HEK293 (cell line): ENCODE measurements around the gene CREBBP.

Source experiments
- CTCF ChIA-PET: fragments of 350-600 bp; formaldehyde crosslinking; extraction: SDS; loops from one replicate; lab custom pipeline; 2021; ENCODE audit warnings: antibody characterized with exemption; lab: Yijun Ruan, JAX
- POLR2A ChIA-PET: fragments of 300-600 bp; formaldehyde crosslinking; extraction: SDS; loops from one replicate; lab custom pipeline; 2020; ENCODE audit warnings: antibody characterized with exemption, inconsistent platforms; lab: Yijun Ruan, JAX
- H3K27ac ChIP-seq: fragments of 200-500 bp; sonication (Bioruptor generic); 2 replicates; pipeline ENCODE4 v1.5.1; 2014; ENCODE audit warnings: low read depth, low read length, control low read depth, inconsistent platforms; ENCODE audit errors: extremely low read depth
- H3K36me3 ChIP-seq, 2 experiments: fragments of 200-500 bp in 1 of 2; sonication (Bioruptor generic) in 1 of 2; 1 replicate in 1 of 2; 2 replicates in 1 of 2; pipeline ENCODE4 v1.5.1; 2014 to 2017; ENCODE audit warnings: inconsistent platforms in 2 of 2, low read length in 2 of 2; ENCODE audit not compliant: control insufficient read depth in 2 of 2, insufficient read depth in 1 of 2
- H3K4me1 ChIP-seq: fragments of 200-500 bp; sonication (Bioruptor generic); 2 replicates; pipeline ENCODE4 v1.5.1; 2014; ENCODE audit warnings: mild to moderate bottlenecking, low read length, inconsistent platforms; ENCODE audit not compliant: control insufficient read depth, insufficient read depth
- H3K4me3 ChIP-seq: 2 replicates; pipeline ENCODE4 v1.5.1; 2011; ENCODE audit warnings: low read depth, mild to moderate bottlenecking, control low read depth, low read length, moderate library complexity
- H3K9me3 ChIP-seq: fragments of 200-500 bp; sonication (Bioruptor generic); 2 replicates; pipeline ENCODE4 v1.5.1; 2014; ENCODE audit warnings: low read depth, low read length, inconsistent platforms; ENCODE audit not compliant: control insufficient read depth, insufficient read depth
- GLI2 ChIP-seq: fragments of 450-650 bp; formaldehyde crosslinking; IDR thresholded peaks from 2 replicates; pipeline ENCODE4; 2017; ENCODE audit warnings: missing biosample characterization, missing genetic modification characterization, low read depth, borderline replicate concordance
- GLI4 ChIP-seq: fragments of 450-650 bp; formaldehyde crosslinking; IDR thresholded peaks from 2 replicates; pipeline ENCODE4 v1.5.1; 2016; ENCODE audit warnings: missing biosample characterization, missing genetic modification characterization
- HOXA7 ChIP-seq: sonication (generic); formaldehyde crosslinking; IDR thresholded peaks from 2 replicates; pipeline ENCODE4 v1.8.1; 2022; ENCODE audit warnings: missing genetic modification reagents, borderline replicate concordance
- MZF1 ChIP-seq: fragments of 450-650 bp; formaldehyde crosslinking; IDR thresholded peaks from 2 replicates; pipeline ENCODE4 v1.5.1; 2017; ENCODE audit warnings: missing biosample characterization, missing genetic modification characterization, borderline replicate concordance
- PRDM1 ChIP-seq: fragments of 450-650 bp; formaldehyde crosslinking; IDR thresholded peaks from 2 replicates; pipeline ENCODE4; 2016; ENCODE audit warnings: missing biosample characterization, missing genetic modification characterization
- SETDB1 ChIP-seq: IDR thresholded peaks from one replicate; pipeline ENCODE4 v1.6.1; 2017; ENCODE audit warnings: mild to moderate bottlenecking, low read length, moderate library complexity, mixed read lengths; ENCODE audit not compliant: insufficient read length
- SP3 ChIP-seq: fragments of 450-650 bp; formaldehyde crosslinking; IDR thresholded peaks from 2 replicates; pipeline ENCODE4 v1.5.1; 2016; ENCODE audit warnings: missing biosample characterization, missing genetic modification characterization
- ZFP41 ChIP-seq: fragments of 450-650 bp; formaldehyde crosslinking; IDR thresholded peaks from 2 replicates; pipeline ENCODE4 v1.5.1; 2016; ENCODE audit warnings: missing biosample characterization, missing genetic modification characterization, borderline replicate concordance
- ZNF175 ChIP-seq: fragments of 450-650 bp; formaldehyde crosslinking; IDR thresholded peaks from 2 replicates; pipeline ENCODE4 v1.5.1; 2016; ENCODE audit warnings: missing biosample characterization, missing genetic modification characterization
- ZNF335 ChIP-seq: fragments of 450-650 bp; formaldehyde crosslinking; conservative IDR thresholded peaks from 2 replicates; pipeline ENCODE4 v1.5.1; 2016; ENCODE audit warnings: missing biosample characterization, missing genetic modification characterization
- ZNF501 ChIP-seq: fragments of 450-650 bp; formaldehyde crosslinking; IDR thresholded peaks from 2 replicates; pipeline ENCODE4 v1.5.1; 2016; ENCODE audit warnings: missing biosample characterization, missing genetic modification characterization
- ZNF529 ChIP-seq: fragments of 450-650 bp; formaldehyde crosslinking; IDR thresholded peaks from 2 replicates; pipeline ENCODE4 v1.5.1; 2017; ENCODE audit warnings: missing genetic modification characterization, missing biosample characterization; ENCODE audit not compliant: insufficient replicate concordance
- ZNF548 ChIP-seq: fragments of 450-650 bp; formaldehyde crosslinking; IDR thresholded peaks from 2 replicates; pipeline ENCODE4 v1.5.1; 2016; ENCODE audit warnings: missing biosample characterization, missing genetic modification characterization
- ZNF560 ChIP-seq: fragments of 450-650 bp; formaldehyde crosslinking; IDR thresholded peaks from 2 replicates; pipeline ENCODE4 v1.5.1; 2017; ENCODE audit warnings: missing biosample characterization, missing genetic modification characterization, borderline replicate concordance
- ZNF777 ChIP-seq: fragments of 450-650 bp; formaldehyde crosslinking; IDR thresholded peaks from 2 replicates; pipeline ENCODE4 v1.5.1; 2017; ENCODE audit warnings: missing biosample characterization, missing genetic modification characterization, borderline replicate concordance
- TF ChIP-seq, protein P1 (sequence below): fragments of 450-650 bp; IDR thresholded peaks from 2 replicates; pipeline ENCODE4 v1.5.1; 2018; ENCODE audit warnings: missing biosample characterization, mild to moderate bottlenecking, missing genetic modification characterization
- TF ChIP-seq, protein P2 (sequence below): fragments of 450-650 bp; IDR thresholded peaks from 2 replicates; pipeline ENCODE4 v1.5.1; 2018; ENCODE audit warnings: missing biosample characterization, missing genetic modification characterization
- TF ChIP-seq, protein P3 (sequence below): fragments of 450-650 bp; formaldehyde crosslinking; IDR thresholded peaks from 2 replicates; pipeline ENCODE4 v1.5.1; 2016; ENCODE audit warnings: missing biosample characterization, missing genetic modification characterization
- TF ChIP-seq, protein P4 (sequence below): fragments of 450-650 bp; formaldehyde crosslinking; IDR thresholded peaks from 2 replicates; pipeline ENCODE4 v1.5.1; 2016; ENCODE audit warnings: missing biosample characterization, missing genetic modification characterization
- TF ChIP-seq, protein P5 (sequence below): fragments of 450-650 bp; formaldehyde crosslinking; IDR thresholded peaks from 2 replicates; pipeline ENCODE4 v1.5.1; 2016; ENCODE audit warnings: missing biosample characterization, missing genetic modification characterization

CREBBP gene

DNA sequence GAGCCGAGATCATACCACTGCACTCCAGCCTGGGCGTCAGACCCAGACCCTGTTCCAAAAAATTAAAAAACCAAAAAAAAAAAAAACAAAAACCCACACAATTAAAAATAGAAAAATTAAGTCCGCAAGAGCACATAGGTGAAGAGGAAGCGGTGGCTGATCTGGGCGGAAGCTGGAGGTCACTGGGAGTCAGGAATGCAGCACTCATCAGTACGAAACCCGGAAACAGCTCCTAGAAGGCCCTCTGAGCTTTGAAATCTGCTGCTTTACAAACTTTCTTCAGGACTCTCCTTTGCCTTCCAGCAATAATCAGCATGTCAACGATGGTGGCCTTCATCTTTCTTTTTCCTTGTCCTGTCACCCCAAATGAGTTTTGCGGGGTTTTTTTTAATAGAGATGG lies 192.7 kb downstream of the CREBBP start:
- ChIA-PET CTCF (interaction anchor here (0.6 to 1.8 kb wide), 3 partner anchors 519 to 715 kb away, joined by 3 to 6 read pairs (median 4); no protein-coding TSS in a partner anchor), POLR2A (interaction anchor here (0.6 kb wide), 1 partner anchor 405 kb away, joined by 5 read pairs; no protein-coding TSS in a partner anchor)
- Histone ChIP-seq H3K36me3 (peaks cover 39 to 68% of the 10 kb centered on the region in 2 experiments; a peak in 2 of 3 replicates), H3K4me1 (no peaks in the 10 kb centered on the region), H3K27ac (no peak overlapping the region), H3K9me3 (no peaks in the 10 kb centered on the region), H3K4me3 (no peak overlapping the region)
- TF ChIP-seq ZNF777 (tag by site-specific recombination) (no peak), ZNF175 (no peak), GLI4 (tag by site-specific recombination) (no peak), PRDM1 (tag by site-specific recombination) (no peak), MZF1 (tag by site-specific recombination) (no peak), ZNF529 (no peak), SETDB1 (no peak), ZFP41 (tag by site-specific recombination) (no peak), SP3 (tag by site-specific recombination) (no peak), GLI2 (tag by site-specific recombination) (no peak), HOXA7 (CRISPR knock-in tag) (no peak), ZNF548 (tag by site-specific recombination) (no peak), ZNF560 (tag by site-specific recombination) (no peak), ZNF335 (no peak), ZNF501 (tag by site-specific recombination) (no peak)
- TF ChIP-seq, protein P1, sequence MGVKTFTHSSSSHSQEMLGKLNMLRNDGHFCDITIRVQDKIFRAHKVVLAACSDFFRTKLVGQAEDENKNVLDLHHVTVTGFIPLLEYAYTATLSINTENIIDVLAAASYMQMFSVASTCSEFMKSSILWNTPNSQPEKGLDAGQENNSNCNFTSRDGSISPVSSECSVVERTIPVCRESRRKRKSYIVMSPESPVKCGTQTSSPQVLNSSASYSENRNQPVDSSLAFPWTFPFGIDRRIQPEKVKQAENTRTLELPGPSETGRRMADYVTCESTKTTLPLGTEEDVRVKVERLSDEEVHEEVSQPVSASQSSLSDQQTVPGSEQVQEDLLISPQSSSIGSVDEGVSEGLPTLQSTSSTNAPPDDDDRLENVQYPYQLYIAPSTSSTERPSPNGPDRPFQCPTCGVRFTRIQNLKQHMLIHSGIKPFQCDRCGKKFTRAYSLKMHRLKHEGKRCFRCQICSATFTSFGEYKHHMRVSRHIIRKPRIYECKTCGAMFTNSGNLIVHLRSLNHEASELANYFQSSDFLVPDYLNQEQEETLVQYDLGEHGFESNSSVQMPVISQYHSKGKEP = no peak
- TF ChIP-seq, protein P2, sequence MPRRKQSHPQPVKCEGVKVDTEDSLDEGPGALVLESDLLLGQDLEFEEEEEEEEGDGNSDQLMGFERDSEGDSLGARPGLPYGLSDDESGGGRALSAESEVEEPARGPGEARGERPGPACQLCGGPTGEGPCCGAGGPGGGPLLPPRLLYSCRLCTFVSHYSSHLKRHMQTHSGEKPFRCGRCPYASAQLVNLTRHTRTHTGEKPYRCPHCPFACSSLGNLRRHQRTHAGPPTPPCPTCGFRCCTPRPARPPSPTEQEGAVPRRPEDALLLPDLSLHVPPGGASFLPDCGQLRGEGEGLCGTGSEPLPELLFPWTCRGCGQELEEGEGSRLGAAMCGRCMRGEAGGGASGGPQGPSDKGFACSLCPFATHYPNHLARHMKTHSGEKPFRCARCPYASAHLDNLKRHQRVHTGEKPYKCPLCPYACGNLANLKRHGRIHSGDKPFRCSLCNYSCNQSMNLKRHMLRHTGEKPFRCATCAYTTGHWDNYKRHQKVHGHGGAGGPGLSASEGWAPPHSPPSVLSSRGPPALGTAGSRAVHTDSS = no peak
- TF ChIP-seq, protein P3, sequence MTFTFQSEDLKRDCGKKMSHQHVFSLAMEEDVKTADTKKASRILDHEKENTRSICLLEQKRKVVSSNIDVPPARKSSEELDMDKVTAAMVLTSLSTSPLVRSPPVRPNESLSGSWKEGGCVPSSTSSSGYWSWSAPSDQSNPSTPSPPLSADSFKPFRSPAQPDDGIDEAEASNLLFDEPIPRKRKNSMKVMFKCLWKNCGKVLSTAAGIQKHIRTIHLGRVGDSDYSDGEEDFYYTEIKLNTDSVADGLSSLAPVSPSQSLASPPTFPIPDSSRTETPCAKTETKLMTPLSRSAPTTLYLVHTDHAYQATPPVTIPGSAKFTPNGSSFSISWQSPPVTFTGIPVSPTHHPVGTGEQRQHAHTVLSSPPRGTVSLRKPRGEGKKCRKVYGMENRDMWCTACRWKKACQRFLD (tag by site-specific recombination) = no peak
- TF ChIP-seq, protein P4, sequence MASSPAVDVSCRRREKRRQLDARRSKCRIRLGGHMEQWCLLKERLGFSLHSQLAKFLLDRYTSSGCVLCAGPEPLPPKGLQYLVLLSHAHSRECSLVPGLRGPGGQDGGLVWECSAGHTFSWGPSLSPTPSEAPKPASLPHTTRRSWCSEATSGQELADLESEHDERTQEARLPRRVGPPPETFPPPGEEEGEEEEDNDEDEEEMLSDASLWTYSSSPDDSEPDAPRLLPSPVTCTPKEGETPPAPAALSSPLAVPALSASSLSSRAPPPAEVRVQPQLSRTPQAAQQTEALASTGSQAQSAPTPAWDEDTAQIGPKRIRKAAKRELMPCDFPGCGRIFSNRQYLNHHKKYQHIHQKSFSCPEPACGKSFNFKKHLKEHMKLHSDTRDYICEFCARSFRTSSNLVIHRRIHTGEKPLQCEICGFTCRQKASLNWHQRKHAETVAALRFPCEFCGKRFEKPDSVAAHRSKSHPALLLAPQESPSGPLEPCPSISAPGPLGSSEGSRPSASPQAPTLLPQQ = no peak
- TF ChIP-seq, protein P5, sequence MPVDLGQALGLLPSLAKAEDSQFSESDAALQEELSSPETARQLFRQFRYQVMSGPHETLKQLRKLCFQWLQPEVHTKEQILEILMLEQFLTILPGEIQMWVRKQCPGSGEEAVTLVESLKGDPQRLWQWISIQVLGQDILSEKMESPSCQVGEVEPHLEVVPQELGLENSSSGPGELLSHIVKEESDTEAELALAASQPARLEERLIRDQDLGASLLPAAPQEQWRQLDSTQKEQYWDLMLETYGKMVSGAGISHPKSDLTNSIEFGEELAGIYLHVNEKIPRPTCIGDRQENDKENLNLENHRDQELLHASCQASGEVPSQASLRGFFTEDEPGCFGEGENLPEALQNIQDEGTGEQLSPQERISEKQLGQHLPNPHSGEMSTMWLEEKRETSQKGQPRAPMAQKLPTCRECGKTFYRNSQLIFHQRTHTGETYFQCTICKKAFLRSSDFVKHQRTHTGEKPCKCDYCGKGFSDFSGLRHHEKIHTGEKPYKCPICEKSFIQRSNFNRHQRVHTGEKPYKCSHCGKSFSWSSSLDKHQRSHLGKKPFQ (tag by site-specific recombination) = no peak
- TF ChIP-seq, all 188 proteins: peak for 0
